Germinal center (tissue), 1 donor: ENCODE results near the gene EXOC3.
"Not testable (repeated sequence)": the region's sequence is repeated elsewhere in the genome, so short reads cannot be mapped to it uniquely, and the experiment has no call there.

Experiments
- DNase-seq: peaks from one replicate; pipeline ENCODE4 v3.0.0; 2012; ENCODE audit warnings: mixed read lengths, low spot score

Gene EXOC3

GRCh38 chr5:502325-503079, 59.5 kb downstream of the EXOC3 start:
- DNase-seq = no peak

- no peak for DNase-seq
Observed at GRCh38 chr5:504326-505154, 61.6 kb downstream of the EXOC3 start.

GRCh38 chr5:505951-506525, 63.1 kb downstream of the EXOC3 start:
- no peak for DNase-seq

GRCh38 chr5:507986-508575, 65.1 kb downstream of the EXOC3 start:
- not testable (repeated sequence) for DNase-seq

- no peak for DNase-seq
Observed at GRCh38 chr5:509611-510185, 66.7 kb downstream of the EXOC3 start.

GRCh38 chr5:510521-510920, 67.5 kb downstream of the EXOC3 start:
- DNase-seq = no peak

- no peak for DNase-seq
Observed at GRCh38 chr5:511476-511875, 68.5 kb downstream of the EXOC3 start.

- DNase-seq = no peak
Observed at GRCh38 chr5:513216-514100, 70.5 kb downstream of the EXOC3 start.

GRCh38 chr5:514101-514485, 71.1 kb downstream of the EXOC3 start:
- DNase-seq = no peak

GRCh38 chr5:514673-515072, 71.7 kb downstream of the EXOC3 start:
- DNase-seq = no peak

GRCh38 chr5:515273-515836, 72.4 kb downstream of the EXOC3 start:
- no peak for DNase-seq

GRCh38 chr5:516338-516925, 73.5 kb downstream of the EXOC3 start:
- DNase-seq = no peak
